GM10248 (cell line): ENCODE results near the gene RMI2.

ENCODE experiments used
- CTCF ChIA-PET: fragments of 300-600 bp; sonication (Branson Sonifier 250); formaldehyde crosslinking; extraction: SDS; loops from one replicate; lab custom pipeline; 2021; ENCODE audit warnings: antibody characterized with exemption; lab: Yijun Ruan, JAX
- POLR2A ChIA-PET: fragments of 350-650 bp; sonication (Branson Sonifier 250); formaldehyde crosslinking; extraction: SDS; loops from one replicate; lab custom pipeline; 2020; ENCODE audit warnings: antibody characterized with exemption; lab: Yijun Ruan, JAX
- DNase-seq: peaks from one replicate; pipeline ENCODE4 v3.0.0; 2012; ENCODE audit errors: extremely low spot score
- TF ChIP-seq, protein P1 (sequence below): IDR thresholded peaks from 2 replicates; pipeline ENCODE4 v1.5.1; 2012; ENCODE audit warnings: mild to moderate bottlenecking, low read depth; ENCODE audit errors: extremely low read depth, missing control alignments, control extremely low read depth

RMI2 gene

GRCh38 chr16:11303405-11304138 lies 41.7 kb upstream of the RMI2 start:
- ChIA-PET CTCF (interaction anchor here (1.0 kb wide), 1 partner anchor 53 kb away, joined by 3 read pairs; no protein-coding TSS in a partner anchor), POLR2A (no interaction called here)
- no peak for DNase-seq
- TF ChIP-seq, protein P1, sequence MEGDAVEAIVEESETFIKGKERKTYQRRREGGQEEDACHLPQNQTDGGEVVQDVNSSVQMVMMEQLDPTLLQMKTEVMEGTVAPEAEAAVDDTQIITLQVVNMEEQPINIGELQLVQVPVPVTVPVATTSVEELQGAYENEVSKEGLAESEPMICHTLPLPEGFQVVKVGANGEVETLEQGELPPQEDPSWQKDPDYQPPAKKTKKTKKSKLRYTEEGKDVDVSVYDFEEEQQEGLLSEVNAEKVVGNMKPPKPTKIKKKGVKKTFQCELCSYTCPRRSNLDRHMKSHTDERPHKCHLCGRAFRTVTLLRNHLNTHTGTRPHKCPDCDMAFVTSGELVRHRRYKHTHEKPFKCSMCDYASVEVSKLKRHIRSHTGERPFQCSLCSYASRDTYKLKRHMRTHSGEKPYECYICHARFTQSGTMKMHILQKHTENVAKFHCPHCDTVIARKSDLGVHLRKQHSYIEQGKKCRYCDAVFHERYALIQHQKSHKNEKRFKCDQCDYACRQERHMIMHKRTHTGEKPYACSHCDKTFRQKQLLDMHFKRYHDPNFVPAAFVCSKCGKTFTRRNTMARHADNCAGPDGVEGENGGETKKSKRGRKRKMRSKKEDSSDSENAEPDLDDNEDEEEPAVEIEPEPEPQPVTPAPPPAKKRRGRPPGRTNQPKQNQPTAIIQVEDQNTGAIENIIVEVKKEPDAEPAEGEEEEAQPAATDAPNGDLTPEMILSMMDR: no peak

GRCh38 chr16:11306381-11306780 lies 38.9 kb upstream of the RMI2 start:
- POLR2A ChIA-PET: no interaction called here
- no peak for DNase-seq
- TF ChIP-seq, protein P1: no peak
- CTCF ChIA-PET: no interaction called here

GRCh38 chr16:11306997-11307638 lies 38.1 kb upstream of the RMI2 start:
- TF ChIP-seq, protein P1: no peak
- CTCF ChIA-PET: interaction anchor here (5.5 kb wide), 1 partner anchor 9 kb away, joined by 36 read pairs; no protein-coding TSS in a partner anchor
- DNase-seq: no peak
- POLR2A ChIA-PET: interaction anchor here (7.1 kb wide), 1 partner anchor 52 kb away, joined by 52 read pairs; the partner anchor contains the start of gene SOCS1

DNA sequence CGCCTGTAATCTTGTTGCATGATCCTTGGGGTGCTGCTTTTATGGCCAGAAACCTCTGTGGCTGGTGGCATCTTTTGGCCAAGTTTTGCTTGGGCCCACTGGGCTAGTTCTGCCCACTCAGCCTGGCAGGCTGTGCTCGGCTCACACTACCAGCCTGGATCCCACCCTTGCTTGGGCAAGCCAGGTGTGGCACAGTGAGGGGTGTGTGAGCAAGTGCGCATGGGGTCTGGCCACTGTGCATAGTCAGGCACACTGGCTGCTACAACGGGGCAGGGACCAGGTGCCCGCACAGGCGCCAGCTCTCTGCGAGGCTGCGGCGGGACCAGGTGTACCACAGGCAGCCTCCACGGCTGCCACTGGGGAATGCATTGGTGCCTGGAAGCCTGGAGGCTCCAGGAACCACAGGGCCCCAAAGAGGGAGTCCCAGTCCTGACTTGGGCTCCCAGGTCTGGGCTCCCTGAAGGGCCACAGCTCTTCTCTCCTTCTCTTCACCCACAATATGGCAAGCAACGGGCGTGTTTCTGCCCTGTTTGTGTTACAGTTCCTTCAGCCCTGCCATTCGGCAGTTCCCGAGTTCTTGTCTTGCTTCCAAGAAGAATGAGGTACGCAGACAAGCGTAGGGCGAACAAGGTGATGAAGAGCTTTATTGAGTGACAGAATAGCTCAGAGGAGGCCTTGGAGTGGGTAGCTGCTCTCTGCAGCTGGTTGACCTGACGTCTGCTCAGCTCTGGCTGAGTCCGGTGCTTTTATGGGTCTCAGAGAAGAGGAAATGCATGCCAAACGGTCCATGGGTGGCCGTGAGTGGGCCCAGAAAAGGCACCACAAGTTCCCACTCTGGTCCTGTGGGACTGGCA lies 37.4 kb upstream of the RMI2 start:
- TF ChIP-seq, protein P1: no peak
- no peak for DNase-seq
- ChIA-PET POLR2A (interaction anchor here (7.1 kb wide), 1 partner anchor 53 kb away, joined by 52 read pairs; the partner anchor contains the start of gene SOCS1), CTCF (interaction anchor here (0.7 to 6.0 kb wide), 6 partner anchors 10 to 64 kb away, joined by 3 to 48 read pairs (median 4); partner anchors contain the start of gene SOCS1)

- ChIA-PET POLR2A (interaction anchor here (7.1 kb wide), 1 partner anchor 54 kb away, joined by 52 read pairs; the partner anchor contains the start of gene SOCS1), CTCF (interaction anchor here (0.6 to 6.0 kb wide), 7 partner anchors 10 to 345 kb away, joined by 3 to 48 read pairs (median 3); partner anchors contain the start of gene SOCS1)
- TF ChIP-seq, protein P1: no peak
- no peak for DNase-seq
These were observed 36.6 kb upstream of the RMI2 start for GRCh38 chr16:11308493-11309283.
